ENCODE results near the gene FBXO36.

DNA sequence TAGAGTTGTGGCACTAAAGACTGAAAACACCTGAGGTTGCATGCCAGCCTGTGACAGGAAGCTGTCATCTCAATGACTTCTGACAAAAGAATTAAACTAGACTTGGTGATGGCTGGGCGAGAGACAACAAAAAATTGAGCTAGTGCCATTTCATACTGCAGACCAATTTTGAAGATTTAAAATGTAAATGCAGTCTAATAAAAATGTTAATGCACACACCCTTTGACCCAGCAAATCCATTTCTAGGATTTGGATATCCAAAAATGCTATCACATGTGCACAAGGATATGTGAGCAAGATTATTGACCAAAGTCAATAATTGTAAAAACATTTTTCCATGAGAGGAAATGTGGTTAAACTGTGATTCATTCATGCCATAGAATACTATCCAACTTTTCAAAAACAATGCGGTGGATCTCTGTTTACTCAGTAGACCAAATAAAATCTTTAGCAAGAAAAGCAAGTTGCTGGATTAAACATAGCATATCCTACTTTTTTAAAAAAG, 5.6 kb downstream of the FBXO36 start:
- TF ChIP-seq RFX5 (IDR thresholded peaks at IDR 0.05; ENCODE audit: low read depth, low read length) (no peak), CREM (IDR thresholded peaks at IDR 0.05; ENCODE audit: low read depth) (no peak), MEF2B (IDR thresholded peaks at IDR 0.05; ENCODE audit: partially characterized antibody, poor library complexity, severe bottlenecking) (no peak), TARDBP (IDR thresholded peaks at IDR 0.05; ENCODE audit: borderline replicate concordance) (no peak), POLR2A (IDR thresholded peaks at IDR 0.05; ENCODE audit: low read depth, low read length) (no peak)
- TF ChIP-seq, protein P1, sequence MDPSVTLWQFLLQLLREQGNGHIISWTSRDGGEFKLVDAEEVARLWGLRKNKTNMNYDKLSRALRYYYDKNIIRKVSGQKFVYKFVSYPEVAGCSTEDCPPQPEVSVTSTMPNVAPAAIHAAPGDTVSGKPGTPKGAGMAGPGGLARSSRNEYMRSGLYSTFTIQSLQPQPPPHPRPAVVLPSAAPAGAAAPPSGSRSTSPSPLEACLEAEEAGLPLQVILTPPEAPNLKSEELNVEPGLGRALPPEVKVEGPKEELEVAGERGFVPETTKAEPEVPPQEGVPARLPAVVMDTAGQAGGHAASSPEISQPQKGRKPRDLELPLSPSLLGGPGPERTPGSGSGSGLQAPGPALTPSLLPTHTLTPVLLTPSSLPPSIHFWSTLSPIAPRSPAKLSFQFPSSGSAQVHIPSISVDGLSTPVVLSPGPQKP (IDR thresholded peaks at IDR 0.05; ENCODE audit: low read depth, low read length): no peak
- TF ChIP-seq, protein P2, sequence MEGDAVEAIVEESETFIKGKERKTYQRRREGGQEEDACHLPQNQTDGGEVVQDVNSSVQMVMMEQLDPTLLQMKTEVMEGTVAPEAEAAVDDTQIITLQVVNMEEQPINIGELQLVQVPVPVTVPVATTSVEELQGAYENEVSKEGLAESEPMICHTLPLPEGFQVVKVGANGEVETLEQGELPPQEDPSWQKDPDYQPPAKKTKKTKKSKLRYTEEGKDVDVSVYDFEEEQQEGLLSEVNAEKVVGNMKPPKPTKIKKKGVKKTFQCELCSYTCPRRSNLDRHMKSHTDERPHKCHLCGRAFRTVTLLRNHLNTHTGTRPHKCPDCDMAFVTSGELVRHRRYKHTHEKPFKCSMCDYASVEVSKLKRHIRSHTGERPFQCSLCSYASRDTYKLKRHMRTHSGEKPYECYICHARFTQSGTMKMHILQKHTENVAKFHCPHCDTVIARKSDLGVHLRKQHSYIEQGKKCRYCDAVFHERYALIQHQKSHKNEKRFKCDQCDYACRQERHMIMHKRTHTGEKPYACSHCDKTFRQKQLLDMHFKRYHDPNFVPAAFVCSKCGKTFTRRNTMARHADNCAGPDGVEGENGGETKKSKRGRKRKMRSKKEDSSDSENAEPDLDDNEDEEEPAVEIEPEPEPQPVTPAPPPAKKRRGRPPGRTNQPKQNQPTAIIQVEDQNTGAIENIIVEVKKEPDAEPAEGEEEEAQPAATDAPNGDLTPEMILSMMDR (IDR thresholded peaks at IDR 0.05 in 2 of 3, conservative IDR thresholded peaks at IDR 0.05 in 1 of 3; ENCODE audit: control insufficient read depth in 2 of 3, extremely low read depth in 1 of 3, insufficient read depth in 1 of 3, low read depth in 3 of 3, low read length in 3 of 3): no peak
- TF ChIP-seq, protein P3, sequence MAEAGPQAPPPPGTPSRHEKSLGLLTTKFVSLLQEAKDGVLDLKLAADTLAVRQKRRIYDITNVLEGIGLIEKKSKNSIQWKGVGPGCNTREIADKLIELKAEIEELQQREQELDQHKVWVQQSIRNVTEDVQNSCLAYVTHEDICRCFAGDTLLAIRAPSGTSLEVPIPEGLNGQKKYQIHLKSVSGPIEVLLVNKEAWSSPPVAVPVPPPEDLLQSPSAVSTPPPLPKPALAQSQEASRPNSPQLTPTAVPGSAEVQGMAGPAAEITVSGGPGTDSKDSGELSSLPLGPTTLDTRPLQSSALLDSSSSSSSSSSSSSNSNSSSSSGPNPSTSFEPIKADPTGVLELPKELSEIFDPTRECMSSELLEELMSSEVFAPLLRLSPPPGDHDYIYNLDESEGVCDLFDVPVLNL (IDR thresholded peaks at IDR 0.05; ENCODE audit: low read depth, low read length): no peak

Measured in GM12878 (cell line).